NCI-H524 (cell line): ENCODE measurements around the gene MACROD1.

Experiments used
- DNase-seq, 2 experiments: peaks; one replicate each; lab custom pipeline; 2025; lab: John Stamatoyannopoulos, UW

Gene MACROD1

DNA sequence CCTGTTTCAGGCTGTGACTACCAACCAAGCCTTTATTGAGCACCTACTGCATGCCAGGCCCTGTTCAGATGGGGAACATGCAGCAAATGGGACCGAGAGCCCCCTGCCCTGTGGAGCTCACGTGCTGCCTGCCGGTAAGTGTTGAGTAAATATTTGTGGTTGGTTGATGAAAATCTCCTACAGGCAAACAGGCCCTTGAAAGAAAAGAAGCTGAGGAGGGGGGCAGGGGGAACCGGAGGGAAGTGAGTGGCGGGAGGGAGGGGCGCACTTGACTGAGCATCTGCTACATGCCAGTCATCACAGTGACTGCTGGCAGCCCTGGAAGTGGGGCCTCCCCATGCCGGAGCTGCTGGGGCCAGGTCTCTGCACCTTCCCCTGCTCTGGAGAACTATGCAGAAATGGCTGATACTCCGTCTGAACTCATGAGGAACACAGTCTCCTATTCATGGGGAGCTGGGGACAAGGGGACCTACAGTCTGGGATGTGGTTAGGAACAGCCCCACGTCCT lies 34.2 kb downstream of the MACROD1 start:
- peak; percentile 89 to 93 for DNase-seq

- no peak for DNase-seq
These were observed 35.3 kb downstream of the MACROD1 start for GRCh38 chr11:64130618-64131017.

GRCh38 chr11:64129403-64129802 lies 36.5 kb downstream of the MACROD1 start:
- no peak for DNase-seq

DNA sequence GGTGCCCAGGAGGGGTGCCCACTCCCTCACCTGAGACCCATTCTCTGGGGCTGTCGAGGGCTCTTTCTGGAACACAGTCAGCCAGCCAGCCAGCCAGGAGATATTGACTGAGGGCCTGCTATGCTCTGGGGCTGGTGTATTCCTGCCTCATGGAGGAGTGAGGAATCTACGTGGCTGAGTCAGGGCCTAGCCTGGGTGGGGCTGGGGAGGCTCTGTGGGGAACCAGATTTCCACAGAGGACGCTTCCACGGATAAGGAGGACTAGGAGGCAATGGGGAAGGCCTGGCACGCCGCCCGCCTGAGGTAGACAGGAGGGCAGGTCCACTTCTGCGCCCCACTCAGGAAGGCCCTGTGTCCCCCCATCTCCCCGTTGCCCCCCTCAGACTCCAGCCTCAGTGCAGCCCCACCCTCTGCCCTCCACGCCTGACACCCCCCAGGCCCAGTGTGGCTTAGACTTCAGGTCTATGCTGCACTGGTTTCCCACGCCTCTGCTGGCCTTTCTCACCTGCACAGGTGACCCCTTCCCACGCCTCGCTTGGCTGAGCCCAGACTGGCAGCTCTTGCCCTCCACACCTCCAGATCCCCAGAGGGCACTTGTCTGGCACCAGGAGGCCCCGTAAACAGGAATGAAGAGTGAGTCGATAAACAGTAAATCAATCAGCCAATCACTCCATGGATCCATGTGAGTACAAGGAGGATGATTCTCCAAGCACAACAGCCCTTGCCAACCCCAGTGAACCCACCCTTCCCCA lies 37.5 kb downstream of the MACROD1 start:
- DNase-seq = no peak

- no peak for DNase-seq
These were observed 38.4 kb downstream of the MACROD1 start for GRCh38 chr11:64127267-64128072.

- no peak for DNase-seq
These were observed 39.1 kb downstream of the MACROD1 start for GRCh38 chr11:64126796-64127195.

DNA sequence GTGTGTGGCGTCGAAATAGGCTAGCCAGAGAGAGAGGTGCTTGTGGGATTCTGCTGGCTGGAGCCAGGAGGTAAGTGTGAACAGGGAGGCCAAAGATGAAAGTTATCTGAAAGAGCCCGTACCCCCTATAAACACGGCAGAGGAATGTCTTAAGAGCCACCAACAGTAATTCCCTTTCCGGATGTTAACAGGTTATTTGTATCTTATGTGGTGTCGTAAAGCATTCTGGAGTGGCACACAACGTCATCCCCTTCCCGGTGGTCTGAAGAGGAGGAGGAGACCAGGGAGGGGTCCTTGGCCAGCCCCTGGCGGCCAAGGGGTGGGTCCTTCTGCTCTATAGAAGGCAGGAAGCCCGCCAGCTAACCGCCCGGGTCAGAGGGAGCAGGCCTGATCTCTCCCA lies 39.5 kb downstream of the MACROD1 start:
- DNase-seq = no peak

DNA sequence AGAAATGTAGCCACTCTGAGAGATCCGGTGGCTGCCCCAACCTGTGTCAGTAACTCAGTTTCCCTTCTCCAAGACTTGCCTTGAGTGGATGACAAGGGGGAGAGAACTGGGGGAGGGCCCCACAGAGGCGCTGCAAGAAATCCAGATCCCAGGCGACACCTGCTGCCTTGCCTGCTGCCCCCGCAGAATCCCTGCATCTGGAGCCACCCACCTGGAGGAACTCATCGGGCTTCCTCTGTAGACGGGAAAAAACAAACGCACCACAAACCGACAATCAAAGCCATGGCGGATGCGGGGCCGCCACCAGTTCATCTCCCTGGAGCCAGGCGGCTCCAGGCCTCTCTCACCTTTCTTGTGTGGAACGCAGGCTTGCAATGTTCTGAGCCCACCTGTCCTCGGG lies 40.2 kb downstream of the MACROD1 start:
- no peak for DNase-seq

- no peak for DNase-seq
These were observed 41.8 kb downstream of the MACROD1 start for GRCh38 chr11:64124147-64124546.

DNA sequence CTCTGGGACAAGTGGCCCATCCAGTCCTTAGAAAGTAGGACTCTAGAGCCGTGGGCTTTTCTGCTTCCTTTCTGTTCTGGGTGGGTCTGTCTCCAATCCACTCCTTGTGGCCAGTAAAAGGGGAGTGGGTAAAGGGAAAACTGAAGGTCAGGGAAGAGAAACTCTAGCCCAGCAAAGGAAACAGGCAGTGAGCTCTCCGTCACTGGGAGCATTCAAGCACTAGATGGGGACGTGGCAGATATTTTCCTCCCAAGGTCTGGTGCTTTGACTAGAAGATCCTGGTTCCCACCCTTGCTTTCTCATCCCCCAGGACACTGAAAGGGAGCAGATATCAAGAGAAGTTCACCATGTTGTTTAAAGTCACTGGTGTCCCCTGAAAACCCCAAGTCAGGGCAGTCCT lies 42.2 kb downstream of the MACROD1 start:
- no peak for DNase-seq

DNA sequence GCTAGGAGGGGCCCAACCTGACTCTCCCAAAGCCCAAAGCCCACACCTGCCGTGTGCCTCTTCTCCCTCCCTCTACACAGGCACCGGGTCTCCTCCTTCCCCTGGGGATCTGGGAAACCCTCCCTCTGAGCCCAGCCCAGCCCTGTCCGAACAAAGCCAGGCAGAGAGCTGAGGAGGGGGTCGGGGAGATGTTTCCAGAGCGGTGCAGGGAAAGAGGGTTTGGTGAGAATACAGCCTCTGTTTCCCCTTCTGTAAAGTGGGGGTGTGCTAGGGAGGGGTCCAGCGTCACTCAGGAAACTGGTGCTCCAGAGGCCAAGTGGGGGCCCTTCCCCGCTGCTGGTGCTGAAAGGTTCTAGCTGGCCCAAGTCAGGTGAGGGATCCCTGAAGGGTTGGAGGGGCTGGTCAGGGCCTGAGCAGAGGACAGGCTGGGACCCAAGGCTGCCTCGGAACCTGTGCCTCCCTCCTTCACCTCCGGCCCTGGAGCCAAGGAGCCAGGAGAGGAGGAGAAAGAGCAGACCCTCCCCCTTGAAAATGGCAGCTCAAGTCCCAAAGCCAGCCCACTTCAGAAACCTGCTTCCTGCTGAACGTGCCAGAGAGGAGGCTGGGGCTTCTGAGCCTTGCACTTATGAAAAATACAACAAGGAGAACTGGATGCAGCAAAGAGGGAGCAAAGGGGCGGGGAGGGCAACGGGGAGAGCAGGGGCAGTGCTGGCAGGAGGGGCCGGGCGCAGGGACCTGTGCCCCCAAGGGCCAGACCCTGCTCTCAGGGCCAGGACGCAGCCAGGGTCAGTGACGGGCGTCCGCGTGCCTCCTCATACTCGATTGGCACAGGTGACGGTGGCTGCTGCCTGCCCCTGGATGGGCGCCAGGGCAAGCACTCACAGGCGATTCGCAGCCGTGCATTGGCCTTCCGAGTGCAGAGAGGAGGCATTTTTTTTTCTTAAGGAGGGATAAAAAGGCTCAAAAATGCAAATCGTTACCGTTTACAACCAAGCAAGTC lies 43.2 kb downstream of the MACROD1 start:
- DNase-seq = peak; percentile 45 to 70

DNA sequence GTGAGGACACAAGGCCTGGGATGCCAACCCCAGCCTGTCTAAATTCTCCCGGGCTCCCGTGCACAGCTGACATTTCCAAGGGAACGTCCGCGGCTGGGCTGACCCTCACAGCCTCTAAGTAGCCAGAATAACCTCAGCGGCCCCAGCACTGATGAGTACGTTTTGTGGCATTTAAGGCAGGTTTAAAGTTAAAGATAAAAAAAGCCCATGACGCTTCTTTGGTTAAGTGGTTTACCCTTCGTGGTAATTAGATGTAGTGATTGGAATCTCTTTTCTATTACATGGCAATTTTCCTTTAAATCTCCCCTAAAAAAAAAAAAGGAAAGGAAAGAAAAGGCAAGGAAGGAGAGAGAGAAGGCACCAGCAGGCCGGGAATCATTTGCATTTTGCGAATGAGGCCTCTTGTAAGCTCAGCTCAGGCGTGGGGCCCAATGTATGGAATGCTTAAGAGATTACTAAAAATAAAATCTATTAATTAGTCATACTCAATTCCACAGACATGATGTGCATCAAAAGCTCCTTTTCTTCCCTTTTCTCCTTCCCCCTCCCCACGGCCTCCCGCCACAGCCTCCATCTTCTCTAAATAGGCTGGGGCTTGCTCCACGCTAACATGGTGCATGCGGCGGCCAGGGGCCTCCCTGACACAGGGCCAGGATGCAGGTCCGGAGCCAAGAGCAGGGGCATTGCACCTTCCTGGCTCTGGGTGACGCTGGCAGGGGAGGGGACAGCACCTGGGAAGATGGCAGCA lies 44.1 kb downstream of the MACROD1 start:
- no peak for DNase-seq

DNA sequence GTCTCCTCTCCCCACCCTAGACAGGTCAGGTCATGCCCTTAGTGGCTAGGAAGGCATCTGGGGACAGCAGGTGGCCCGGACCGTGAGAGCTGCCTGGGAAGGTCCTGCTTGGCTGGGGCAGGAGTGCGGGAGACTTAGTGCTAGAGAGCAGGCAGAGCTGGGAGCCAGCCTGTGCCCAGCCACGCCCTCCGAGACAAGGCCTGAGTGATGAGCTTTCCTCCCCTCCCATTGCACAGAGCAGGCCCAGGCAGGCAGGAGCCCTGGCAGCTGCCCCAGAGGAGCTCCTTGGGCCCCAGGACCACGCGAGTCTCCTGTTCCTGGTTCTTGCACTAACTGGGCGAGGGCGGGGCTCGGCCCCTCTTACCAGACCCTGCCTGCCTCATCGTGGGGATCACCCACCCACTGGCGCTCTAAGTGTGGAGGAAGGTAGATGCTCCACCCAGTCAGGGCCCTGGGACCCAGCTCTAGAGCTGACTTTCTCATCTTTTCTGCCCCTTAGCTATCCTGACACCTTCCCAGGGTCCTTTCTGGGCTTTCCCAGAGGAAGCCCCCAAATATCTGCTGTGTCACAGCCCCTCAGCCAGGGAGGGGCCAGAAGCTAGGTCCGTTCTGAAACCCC lies 44.9 kb downstream of the MACROD1 start:
- DNase-seq = peak; percentile 76 to 90

GRCh38 chr11:64119700-64120099 lies 46.2 kb downstream of the MACROD1 start:
- DNase-seq = peak; percentile 76 to 87

DNA sequence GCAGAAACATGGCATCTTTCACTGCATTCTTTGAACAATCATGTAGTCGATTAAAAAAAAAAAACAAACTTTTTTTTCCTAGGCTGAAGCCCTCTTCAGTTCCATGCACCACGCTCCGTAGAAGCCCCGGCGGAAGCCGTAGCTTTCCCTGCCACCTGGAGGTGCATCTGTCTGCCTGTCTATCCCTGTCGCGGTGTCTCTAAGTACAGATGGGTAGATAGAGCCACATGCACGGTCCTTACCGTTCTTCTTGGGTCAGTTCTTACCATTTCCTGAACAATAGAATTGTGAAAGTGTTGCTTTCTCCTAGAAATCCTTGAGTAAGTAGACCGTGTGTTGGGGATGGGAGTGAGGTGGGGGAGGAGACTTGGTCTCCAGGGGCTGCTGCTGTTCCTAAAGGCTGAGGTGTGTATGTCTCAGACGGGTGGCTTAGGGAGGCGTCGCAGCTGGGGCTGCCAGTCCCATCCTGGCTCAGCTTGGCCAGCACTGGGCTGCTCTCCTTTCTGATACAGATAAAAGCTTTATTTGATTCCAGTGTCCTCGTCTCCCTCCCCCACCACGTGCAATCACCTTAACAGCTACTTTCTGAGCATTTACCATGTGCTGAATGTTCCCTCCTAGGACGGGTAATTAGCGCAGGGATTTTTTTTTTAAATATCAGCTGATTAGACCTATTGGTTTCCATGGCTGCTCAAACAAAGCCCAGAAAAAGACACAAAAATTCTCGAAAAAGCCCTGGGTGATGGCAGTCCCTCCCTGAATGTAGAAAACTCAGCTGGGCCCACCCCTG lies 46.8 kb downstream of the MACROD1 start:
- DNase-seq = peak; percentile 75 to 80

DNA sequence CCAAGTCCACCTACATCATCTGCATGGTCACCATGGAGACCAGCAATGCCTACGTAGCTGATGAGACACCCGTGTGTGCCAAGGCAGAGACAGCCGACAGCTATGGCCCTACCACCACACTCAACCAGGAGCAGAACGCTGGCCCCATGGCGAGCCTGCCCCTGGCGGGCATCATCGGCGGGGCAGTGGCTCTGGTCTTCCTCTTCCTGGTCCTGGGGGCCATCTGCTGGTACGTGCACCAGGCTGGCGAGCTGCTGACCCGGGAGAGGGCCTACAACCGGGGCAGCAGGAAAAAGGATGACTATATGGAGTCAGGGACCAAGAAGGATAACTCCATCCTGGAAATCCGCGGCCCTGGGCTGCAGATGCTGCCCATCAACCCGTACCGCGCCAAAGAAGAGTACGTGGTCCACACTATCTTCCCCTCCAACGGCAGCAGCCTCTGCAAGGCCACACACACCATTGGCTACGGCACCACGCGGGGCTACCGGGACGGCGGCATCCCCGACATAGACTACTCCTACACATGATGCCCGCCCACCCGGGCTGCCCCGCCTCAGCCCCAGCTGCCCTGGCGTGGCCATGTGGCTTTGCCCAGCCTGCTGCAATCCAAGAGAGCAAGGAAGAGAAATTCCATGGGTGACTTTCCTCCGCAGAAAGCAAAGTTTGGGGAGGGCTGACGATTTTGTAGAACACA lies 48.0 kb downstream of the MACROD1 start:
- DNase-seq = no peak

GRCh38 chr11:64115531-64116522 lies 50.1 kb downstream of the MACROD1 start:
- no peak for DNase-seq

- DNase-seq = no peak
These were observed 51.7 kb downstream of the MACROD1 start for GRCh38 chr11:64114231-64114630.
